ENCODE measurements around the gene GALP.

GALP gene

GRCh38 chr19:56132316-56132822, 43.4 kb upstream of the GALP start:
- H3K79me2 ChIP-seq (ENCODE audit: control insufficient read depth, low read length), result no peaks in the 10 kb centered on the region
- H3K4me3 ChIP-seq (ENCODE audit: low read length), result no peak overlapping the region
- no peaks in the 10 kb centered on the region for H3K9me3 ChIP-seq (ENCODE audit: control insufficient read depth, insufficient read depth, low read length)
- H3K36me3 ChIP-seq (ENCODE audit: control insufficient read depth, low read length), result no peaks in the 10 kb centered on the region
- H3F3A ChIP-seq (ENCODE audit: control insufficient read depth, insufficient read depth), result no peaks in the 10 kb centered on the region
- no peaks in the 10 kb centered on the region for H3K27me3 ChIP-seq (ENCODE audit: control insufficient read depth, low read length)
- H3K9me2 ChIP-seq (replicated peaks; ENCODE audit: control insufficient read depth, low read length), result no peaks in the 10 kb centered on the region
- H3K4me2 ChIP-seq (ENCODE audit: low read length), result no peak overlapping the region
- no peaks in the 10 kb centered on the region for H4K20me1 ChIP-seq (ENCODE audit: control insufficient read depth, insufficient read depth, low read depth, low read length)
- peaks cover 16% of the 10 kb centered on the region for H3K4me1 ChIP-seq (ENCODE audit: control insufficient read depth, low read length)
- no peak for TF ChIP-seq CTCF (IDR thresholded peaks at IDR 0.05; ENCODE audit: low read depth, low read length, poor library complexity, severe bottlenecking)
- no peak for TF ChIP-seq EZH2phosphoT487 (IDR thresholded peaks at IDR 0.05; ENCODE audit: borderline replicate concordance, low read length)
- H3K27ac ChIP-seq (ENCODE audit: low read depth, low read length), result no peak overlapping the region

- H3K9me3 ChIP-seq (ENCODE audit: control insufficient read depth, insufficient read depth, low read length), result no peaks in the 10 kb centered on the region
- peak overlapping the region; percentile 7 for H3K27ac ChIP-seq (ENCODE audit: low read depth, low read length)
- peak overlapping the region; percentile 6 for H3K4me3 ChIP-seq (ENCODE audit: low read length)
- H4K20me1 ChIP-seq (ENCODE audit: control insufficient read depth, insufficient read depth, low read depth, low read length), result no peaks in the 10 kb centered on the region
- H3K4me2 ChIP-seq (ENCODE audit: low read length), result peak overlapping the region; percentile 41
- H3K27me3 ChIP-seq (ENCODE audit: control insufficient read depth, low read length), result no peaks in the 10 kb centered on the region
- no peaks in the 10 kb centered on the region for H3K79me2 ChIP-seq (ENCODE audit: control insufficient read depth, low read length)
- H3K36me3 ChIP-seq (ENCODE audit: control insufficient read depth, low read length), result no peaks in the 10 kb centered on the region
- no peak for TF ChIP-seq CTCF (IDR thresholded peaks at IDR 0.05; ENCODE audit: low read depth, low read length, poor library complexity, severe bottlenecking)
- no peak for TF ChIP-seq EZH2phosphoT487 (IDR thresholded peaks at IDR 0.05; ENCODE audit: borderline replicate concordance, low read length)
- H3F3A ChIP-seq (ENCODE audit: control insufficient read depth, insufficient read depth), result no peaks in the 10 kb centered on the region
- H3K9me2 ChIP-seq (replicated peaks; ENCODE audit: control insufficient read depth, low read length), result no peaks in the 10 kb centered on the region
- H3K4me1 ChIP-seq (ENCODE audit: control insufficient read depth, low read length), result peaks cover 16% of the 10 kb centered on the region
Observed at GRCh38 chr19:56133858-56134653, 41.8 kb upstream of the GALP start.

GRCh38 chr19:56134654-56134921, 41.2 kb upstream of the GALP start:
- no peaks in the 10 kb centered on the region for H3K36me3 ChIP-seq (ENCODE audit: control insufficient read depth, low read length)
- peaks cover 17% of the 10 kb centered on the region for H3K4me1 ChIP-seq (ENCODE audit: control insufficient read depth, low read length)
- H3K4me2 ChIP-seq (ENCODE audit: low read length), result peak overlapping the region; percentile 41; the same call in 1 of the 2 replicates
- peak overlapping the region; percentile 6; the same call in 1 of the 2 replicates for H3K4me3 ChIP-seq (ENCODE audit: low read length)
- H3K27me3 ChIP-seq (ENCODE audit: control insufficient read depth, low read length), result no peaks in the 10 kb centered on the region
- no peak for TF ChIP-seq EZH2phosphoT487 (IDR thresholded peaks at IDR 0.05; ENCODE audit: borderline replicate concordance, low read length)
- TF ChIP-seq CTCF (IDR thresholded peaks at IDR 0.05; ENCODE audit: low read depth, low read length, poor library complexity, severe bottlenecking), result no peak
- H3K27ac ChIP-seq (ENCODE audit: low read depth, low read length), result no peak overlapping the region
- H3K9me2 ChIP-seq (replicated peaks; ENCODE audit: control insufficient read depth, low read length), result no peaks in the 10 kb centered on the region
- no peaks in the 10 kb centered on the region for H3K9me3 ChIP-seq (ENCODE audit: control insufficient read depth, insufficient read depth, low read length)
- H4K20me1 ChIP-seq (ENCODE audit: control insufficient read depth, insufficient read depth, low read depth, low read length), result no peaks in the 10 kb centered on the region
- H3F3A ChIP-seq (ENCODE audit: control insufficient read depth, insufficient read depth), result no peaks in the 10 kb centered on the region
- H3K79me2 ChIP-seq (ENCODE audit: control insufficient read depth, low read length), result no peaks in the 10 kb centered on the region
